Stomach (tissue), 4 donors: ENCODE results near the gene RANBP2.
"Not testable (repeated sequence)": the region's sequence is repeated elsewhere in the genome, so short reads cannot be mapped to it uniquely, and the experiment has no call there.

Experiments used
- POLR2A ChIP-seq, 4 donors: fragments of 450-650 bp; IDR thresholded peaks; one replicate each; pipeline ENCODE4 v1.6.1; 2016; ENCODE audit warnings: antibody characterized with exemption in 4 of 4, control low read depth in 2 of 4, mild to moderate bottlenecking in 1 of 4, moderate library complexity in 1 of 4
- TF ChIP-seq, protein P1 (sequence below), 7 experiments: fragments of 450-650 bp in 4 of 7; fragments of 200-600 bp in 3 of 7; sonication (generic) in 3 of 7; IDR thresholded peaks; one replicate each; pipeline ENCODE4 v1.5.1; 2016 to 2019; ENCODE audit warnings: antibody characterized with exemption in 7 of 7, control low read depth in 2 of 7, mild to moderate bottlenecking in 1 of 7

GRCh38 chr2:108726048-108726447, 6.8 kb downstream of the RANBP2 start:
- TF ChIP-seq, protein P1, sequence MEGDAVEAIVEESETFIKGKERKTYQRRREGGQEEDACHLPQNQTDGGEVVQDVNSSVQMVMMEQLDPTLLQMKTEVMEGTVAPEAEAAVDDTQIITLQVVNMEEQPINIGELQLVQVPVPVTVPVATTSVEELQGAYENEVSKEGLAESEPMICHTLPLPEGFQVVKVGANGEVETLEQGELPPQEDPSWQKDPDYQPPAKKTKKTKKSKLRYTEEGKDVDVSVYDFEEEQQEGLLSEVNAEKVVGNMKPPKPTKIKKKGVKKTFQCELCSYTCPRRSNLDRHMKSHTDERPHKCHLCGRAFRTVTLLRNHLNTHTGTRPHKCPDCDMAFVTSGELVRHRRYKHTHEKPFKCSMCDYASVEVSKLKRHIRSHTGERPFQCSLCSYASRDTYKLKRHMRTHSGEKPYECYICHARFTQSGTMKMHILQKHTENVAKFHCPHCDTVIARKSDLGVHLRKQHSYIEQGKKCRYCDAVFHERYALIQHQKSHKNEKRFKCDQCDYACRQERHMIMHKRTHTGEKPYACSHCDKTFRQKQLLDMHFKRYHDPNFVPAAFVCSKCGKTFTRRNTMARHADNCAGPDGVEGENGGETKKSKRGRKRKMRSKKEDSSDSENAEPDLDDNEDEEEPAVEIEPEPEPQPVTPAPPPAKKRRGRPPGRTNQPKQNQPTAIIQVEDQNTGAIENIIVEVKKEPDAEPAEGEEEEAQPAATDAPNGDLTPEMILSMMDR (IDR thresholded peaks at IDR 0.05), result not testable (repeated sequence)
- not testable (repeated sequence) for TF ChIP-seq POLR2A (IDR thresholded peaks at IDR 0.05)
